ENCODE data around the gene ARSG.
"Not testable (repeated sequence)": the region's sequence is repeated elsewhere in the genome, so short reads cannot be mapped to it uniquely, and the experiment has no call there.

ARSG gene

GRCh38 chr17:68305142-68305541 is 13.8 kb downstream of the ARSG start:
- no peak for DNase-seq (ENCODE audit: low read depth in 2 of 2)

- no peak for DNase-seq (ENCODE audit: low read depth in 2 of 2)
These were observed 15.5 kb downstream of the ARSG start for GRCh38 chr17:68306819-68307218.

- no peak for DNase-seq (ENCODE audit: low read depth in 2 of 2)
These were observed 16.1 kb downstream of the ARSG start for GRCh38 chr17:68307443-68307842.

GRCh38 chr17:68308486-68308885 is 17.2 kb downstream of the ARSG start:
- not testable (repeated sequence) for DNase-seq (ENCODE audit: low read depth in 2 of 2)

- not testable (repeated sequence) for DNase-seq (ENCODE audit: low read depth in 2 of 2)
These were observed 17.9 kb downstream of the ARSG start for GRCh38 chr17:68309066-68309670.

GRCh38 chr17:68310152-68310551 is 18.9 kb downstream of the ARSG start:
- DNase-seq (ENCODE audit: low read depth in 2 of 2), result peak; percentile 17 to 21

GRCh38 chr17:68314916-68315535 is 23.7 kb downstream of the ARSG start:
- DNase-seq (ENCODE audit: low read depth in 2 of 2), result no peak

GRCh38 chr17:68315930-68316329 is 24.6 kb downstream of the ARSG start:
- DNase-seq (ENCODE audit: low read depth in 2 of 2), result no peak

- no peak for DNase-seq (ENCODE audit: low read depth in 2 of 2)
These were observed 26.2 kb downstream of the ARSG start for GRCh38 chr17:68317458-68317857.

GRCh38 chr17:68318103-68318991 is 27.1 kb downstream of the ARSG start:
- no peak for DNase-seq (ENCODE audit: low read depth in 2 of 2)

GRCh38 chr17:68319410-68320162 is 28.3 kb downstream of the ARSG start:
- no peak for DNase-seq (ENCODE audit: low read depth in 2 of 2)

GRCh38 chr17:68320311-68320865 is 29.1 kb downstream of the ARSG start:
- no peak for DNase-seq (ENCODE audit: low read depth in 2 of 2)

- no peak for DNase-seq (ENCODE audit: low read depth in 2 of 2)
These were observed 29.8 kb downstream of the ARSG start for GRCh38 chr17:68320943-68321555.

- DNase-seq (ENCODE audit: low read depth in 2 of 2), result no peak
These were observed 30.3 kb downstream of the ARSG start for GRCh38 chr17:68321556-68321954.

GRCh38 chr17:68322630-68323029 is 31.3 kb downstream of the ARSG start:
- no peak for DNase-seq (ENCODE audit: low read depth in 2 of 2)

GRCh38 chr17:68324114-68324513 is 32.8 kb downstream of the ARSG start:
- no peak for DNase-seq (ENCODE audit: low read depth in 2 of 2)

GRCh38 chr17:68324654-68325336 is 33.5 kb downstream of the ARSG start:
- DNase-seq (ENCODE audit: low read depth in 2 of 2), result no peak

- no peak for DNase-seq (ENCODE audit: low read depth in 2 of 2)
These were observed 34.7 kb downstream of the ARSG start for GRCh38 chr17:68325961-68326360.

- DNase-seq (ENCODE audit: low read depth in 2 of 2), result peak in 1 of 2 donors; percentile 19
These were observed 35.4 kb downstream of the ARSG start for GRCh38 chr17:68326681-68327080.

- no peak for DNase-seq (ENCODE audit: low read depth in 2 of 2)
These were observed 36.7 kb downstream of the ARSG start for GRCh38 chr17:68327823-68328557.

Data from stimulated activated CD8-positive, alpha-beta memory T cell treated with anti-CD3 and anti-CD28 coated beads, Interleukin-15, amount 100 ng/mL, for 48 hours (primary cell).